ENCODE measurements around the gene TXNRD1.

TXNRD1 gene

DNA sequence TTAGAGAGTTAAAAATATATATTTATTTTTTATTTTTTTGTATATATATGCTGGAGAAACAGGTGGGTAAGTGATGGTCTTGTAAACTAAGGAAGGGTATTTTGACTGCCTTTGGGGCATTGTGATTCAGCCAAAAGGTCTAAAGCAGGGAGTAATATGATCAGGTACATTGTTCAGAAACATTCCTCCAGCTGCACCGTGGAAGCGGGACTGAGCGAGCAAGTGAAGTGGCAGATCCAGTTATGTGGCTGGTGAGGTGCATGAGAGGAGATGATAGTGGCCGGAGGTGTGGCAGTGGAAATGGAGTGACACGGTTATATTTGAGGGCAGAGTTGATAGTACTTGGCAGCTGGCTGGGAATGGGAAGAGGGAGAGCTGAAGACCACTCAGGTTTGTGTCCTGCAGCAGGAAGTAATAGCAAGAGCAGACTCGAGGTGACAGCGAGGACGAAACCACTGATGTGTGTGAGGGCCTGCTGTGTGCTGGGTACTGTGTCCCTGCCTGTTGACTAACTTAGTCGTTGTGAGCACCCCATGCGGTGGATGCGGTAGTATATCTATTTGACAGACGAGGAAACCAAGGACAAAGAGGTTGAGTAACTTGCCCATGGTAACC, 127.2 kb downstream of the TXNRD1 start:
- no peak overlapping the region for H3K4me3 ChIP-seq (ENCODE audit: low read depth in 1 of 2, low read length in 1 of 2)
- H3K4me1 ChIP-seq (ENCODE audit: control insufficient read depth in 1 of 2, insufficient read depth in 1 of 2, low read depth in 1 of 2, low read length in 1 of 2) = no peaks in the 10 kb centered on the region
- TF ChIP-seq, protein P1, sequence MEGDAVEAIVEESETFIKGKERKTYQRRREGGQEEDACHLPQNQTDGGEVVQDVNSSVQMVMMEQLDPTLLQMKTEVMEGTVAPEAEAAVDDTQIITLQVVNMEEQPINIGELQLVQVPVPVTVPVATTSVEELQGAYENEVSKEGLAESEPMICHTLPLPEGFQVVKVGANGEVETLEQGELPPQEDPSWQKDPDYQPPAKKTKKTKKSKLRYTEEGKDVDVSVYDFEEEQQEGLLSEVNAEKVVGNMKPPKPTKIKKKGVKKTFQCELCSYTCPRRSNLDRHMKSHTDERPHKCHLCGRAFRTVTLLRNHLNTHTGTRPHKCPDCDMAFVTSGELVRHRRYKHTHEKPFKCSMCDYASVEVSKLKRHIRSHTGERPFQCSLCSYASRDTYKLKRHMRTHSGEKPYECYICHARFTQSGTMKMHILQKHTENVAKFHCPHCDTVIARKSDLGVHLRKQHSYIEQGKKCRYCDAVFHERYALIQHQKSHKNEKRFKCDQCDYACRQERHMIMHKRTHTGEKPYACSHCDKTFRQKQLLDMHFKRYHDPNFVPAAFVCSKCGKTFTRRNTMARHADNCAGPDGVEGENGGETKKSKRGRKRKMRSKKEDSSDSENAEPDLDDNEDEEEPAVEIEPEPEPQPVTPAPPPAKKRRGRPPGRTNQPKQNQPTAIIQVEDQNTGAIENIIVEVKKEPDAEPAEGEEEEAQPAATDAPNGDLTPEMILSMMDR (IDR thresholded peaks at IDR 0.05) = no peak
- no peaks in the 10 kb centered on the region for H3K27me3 ChIP-seq
- H3K27ac ChIP-seq = no peak overlapping the region
- H3K9me3 ChIP-seq = no peaks in the 10 kb centered on the region
- peaks cover 98% of the 10 kb centered on the region for H3K36me3 ChIP-seq

DNA sequence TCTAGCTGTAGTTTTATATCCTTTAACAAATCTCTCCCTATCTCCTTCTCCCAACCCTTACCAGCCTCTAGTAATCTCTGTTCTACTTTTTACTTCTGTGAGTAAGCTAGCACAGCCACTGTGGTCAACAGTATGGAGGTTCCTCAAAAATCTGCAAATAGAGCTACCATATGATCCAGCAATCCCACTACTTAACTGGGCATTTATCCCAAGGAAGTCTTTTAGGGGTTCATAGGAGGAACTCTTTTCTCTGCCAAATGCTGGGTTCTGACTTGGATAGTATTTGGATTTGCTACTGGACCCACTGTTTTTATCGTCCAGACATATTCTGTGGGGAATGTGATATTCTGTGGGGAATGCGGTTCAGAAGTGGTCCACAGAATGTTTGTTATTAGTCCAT, 129.1 kb downstream of the TXNRD1 start:
- TF ChIP-seq, protein P1 (IDR thresholded peaks at IDR 0.05) = no peak
- Histone ChIP-seq H3K4me1 (ENCODE audit: control insufficient read depth in 1 of 2, insufficient read depth in 1 of 2, low read depth in 1 of 2, low read length in 1 of 2) (no peaks in the 10 kb centered on the region), H3K27me3 (no peaks in the 10 kb centered on the region), H3K27ac (no peak overlapping the region), H3K4me3 (ENCODE audit: low read depth in 1 of 2, low read length in 1 of 2) (no peak overlapping the region), H3K36me3 (peaks cover 98% of the 10 kb centered on the region), H3K9me3 (no peaks in the 10 kb centered on the region)

DNA sequence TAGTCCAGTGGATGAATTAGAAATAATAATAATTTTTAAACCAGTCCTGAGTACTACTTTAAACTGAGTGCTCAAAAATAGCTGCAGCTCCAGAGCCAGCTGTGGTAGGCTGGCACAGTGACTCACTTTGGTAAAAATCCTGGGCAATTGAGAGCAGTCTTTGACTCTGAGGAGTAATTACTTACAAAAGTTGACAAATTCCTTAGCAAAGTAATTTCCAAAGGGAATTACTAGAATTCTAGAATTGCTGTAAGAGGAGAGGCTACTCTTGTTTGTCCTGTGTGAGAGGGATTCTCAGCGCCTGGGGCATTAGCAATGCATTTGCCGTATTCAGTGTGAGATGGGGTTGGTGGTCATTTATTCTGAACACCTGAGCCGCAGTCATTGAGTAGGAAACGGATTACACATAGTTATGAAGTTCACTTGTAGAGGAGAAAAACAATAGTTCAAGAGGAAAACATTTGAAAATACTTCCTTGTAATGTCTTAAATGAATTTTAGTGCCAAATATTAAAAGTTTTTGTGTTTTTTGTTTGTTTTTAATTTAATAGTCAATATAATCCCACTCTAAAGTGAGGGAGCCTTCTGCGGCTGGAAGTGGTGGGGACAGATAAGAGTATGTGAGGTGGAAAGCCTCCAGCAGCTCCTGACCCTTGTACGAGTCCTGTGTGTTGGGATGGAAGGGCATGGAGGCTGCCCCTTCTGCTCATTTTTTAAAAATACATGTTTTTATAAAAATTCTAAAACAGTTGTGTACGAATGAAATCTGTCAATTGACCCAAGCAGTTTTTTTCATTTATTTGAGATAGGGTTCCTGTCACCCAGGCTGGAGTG, 129.9 kb downstream of the TXNRD1 start:
- Histone ChIP-seq H3K36me3 (peaks cover 98% of the 10 kb centered on the region), H3K27me3 (no peaks in the 10 kb centered on the region), H3K27ac (no peak overlapping the region), H3K4me1 (ENCODE audit: control insufficient read depth in 1 of 2, insufficient read depth in 1 of 2, low read depth in 1 of 2, low read length in 1 of 2) (no peaks in the 10 kb centered on the region), H3K9me3 (no peaks in the 10 kb centered on the region), H3K4me3 (ENCODE audit: low read depth in 1 of 2, low read length in 1 of 2) (no peak overlapping the region)
- TF ChIP-seq, protein P1 (IDR thresholded peaks at IDR 0.05) = no peak

DNA sequence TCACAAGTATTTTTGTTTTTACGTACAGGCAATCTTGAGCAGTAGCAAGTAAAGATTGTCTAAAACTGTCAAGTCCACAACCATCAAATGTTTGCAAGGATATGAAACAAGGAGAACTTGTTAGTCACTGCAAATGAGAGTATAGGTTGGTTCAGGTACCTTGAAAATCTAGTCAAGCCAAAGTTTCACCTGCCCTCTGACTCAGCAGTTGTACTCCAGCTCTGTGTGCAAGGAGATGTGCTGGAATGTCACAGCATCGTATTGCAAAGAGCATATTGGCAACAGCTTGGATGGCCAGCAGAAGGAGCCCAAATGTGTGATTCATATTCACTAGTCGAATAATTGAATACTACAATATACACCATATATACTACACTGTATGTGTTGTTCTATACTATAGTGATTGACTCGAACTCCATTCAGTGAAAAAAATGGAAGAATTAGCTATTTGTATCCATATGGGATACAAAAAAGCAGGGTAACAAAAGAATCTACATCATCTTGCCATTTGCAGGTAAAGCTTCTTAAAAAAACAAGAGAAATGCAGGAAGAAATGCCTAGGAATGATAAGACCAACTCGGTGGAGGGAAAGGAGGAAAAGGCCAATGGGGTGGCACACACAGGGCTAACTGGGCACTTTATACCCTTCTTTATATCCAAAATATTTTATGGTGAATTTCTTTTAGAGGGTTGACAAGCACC, 131.9 kb downstream of the TXNRD1 start:
- Histone ChIP-seq H3K36me3 (peaks cover 97% of the 10 kb centered on the region), H3K4me3 (ENCODE audit: low read depth in 1 of 2, low read length in 1 of 2) (no peak overlapping the region), H3K27ac (no peak overlapping the region), H3K27me3 (no peaks in the 10 kb centered on the region), H3K9me3 (no peaks in the 10 kb centered on the region), H3K4me1 (ENCODE audit: control insufficient read depth in 1 of 2, insufficient read depth in 1 of 2, low read depth in 1 of 2, low read length in 1 of 2) (no peaks in the 10 kb centered on the region)
- TF ChIP-seq, protein P1 (IDR thresholded peaks at IDR 0.05) = no peak

DNA sequence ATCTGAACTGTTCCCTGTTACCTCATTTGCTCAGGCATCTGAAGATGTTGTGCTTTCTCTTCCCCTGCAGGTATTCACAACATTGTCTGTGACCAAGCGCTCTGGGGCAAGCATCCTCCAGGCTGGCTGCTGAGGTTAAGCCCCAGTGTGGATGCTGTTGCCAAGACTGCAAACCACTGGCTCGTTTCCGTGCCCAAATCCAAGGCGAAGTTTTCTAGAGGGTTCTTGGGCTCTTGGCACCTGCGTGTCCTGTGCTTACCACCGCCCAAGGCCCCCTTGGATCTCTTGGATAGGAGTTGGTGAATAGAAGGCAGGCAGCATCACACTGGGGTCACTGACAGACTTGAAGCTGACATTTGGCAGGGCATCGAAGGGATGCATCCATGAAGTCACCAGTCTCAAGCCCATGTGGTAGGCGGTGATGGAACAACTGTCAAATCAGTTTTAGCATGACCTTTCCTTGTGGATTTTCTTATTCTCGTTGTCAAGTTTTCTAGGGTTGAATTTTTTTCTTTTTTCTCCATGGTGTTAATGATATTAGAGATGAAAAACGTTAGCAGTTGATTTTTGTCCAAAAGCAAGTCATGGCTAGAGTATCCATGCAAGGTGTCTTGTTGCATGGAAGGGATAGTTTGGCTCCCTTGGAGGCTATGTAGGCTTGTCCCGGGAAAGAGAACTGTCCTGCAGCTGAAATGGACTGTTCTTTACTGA, 132.9 kb downstream of the TXNRD1 start:
- H3K27me3 ChIP-seq = no peaks in the 10 kb centered on the region
- H3K4me3 ChIP-seq (ENCODE audit: low read depth in 1 of 2, low read length in 1 of 2) = no peak overlapping the region
- H3K9me3 ChIP-seq = no peaks in the 10 kb centered on the region
- TF ChIP-seq, protein P1 (IDR thresholded peaks at IDR 0.05) = no peak
- H3K4me1 ChIP-seq (ENCODE audit: control insufficient read depth in 1 of 2, insufficient read depth in 1 of 2, low read depth in 1 of 2, low read length in 1 of 2) = no peaks in the 10 kb centered on the region
- H3K36me3 ChIP-seq = peaks cover 97% of the 10 kb centered on the region
- H3K27ac ChIP-seq = no peak overlapping the region

All from neutrophil (primary cell).